ENCODE measurements around the gene CXCL6.

DNA sequence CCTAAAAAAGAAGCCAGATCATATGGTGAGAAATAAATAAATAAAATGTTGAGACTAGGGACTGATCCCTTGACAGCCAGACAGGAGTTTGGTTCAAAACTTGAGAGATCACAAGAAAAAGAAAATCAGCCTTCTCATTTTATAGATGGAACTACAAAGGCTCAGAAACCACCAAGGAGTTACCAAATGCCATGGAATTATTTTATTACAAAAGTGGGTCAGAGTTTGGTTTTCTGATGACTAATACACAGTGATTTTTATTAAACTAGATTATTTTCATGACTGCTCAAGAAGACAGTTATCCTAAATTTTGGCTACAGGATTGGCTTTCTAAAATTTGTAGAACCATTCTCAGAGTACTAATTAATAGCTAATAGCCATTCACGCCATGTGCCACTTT is 38.9 kb downstream of the CXCL6 start:
- TF ChIP-seq PATZ1 (CRISPR knock-in tag; IDR thresholded peaks at IDR 0.05; ENCODE audit: borderline replicate concordance): no peak
- no peak for TF ChIP-seq ZFP30 (CRISPR knock-in tag; IDR thresholded peaks at IDR 0.05)
- TF ChIP-seq, protein P1, sequence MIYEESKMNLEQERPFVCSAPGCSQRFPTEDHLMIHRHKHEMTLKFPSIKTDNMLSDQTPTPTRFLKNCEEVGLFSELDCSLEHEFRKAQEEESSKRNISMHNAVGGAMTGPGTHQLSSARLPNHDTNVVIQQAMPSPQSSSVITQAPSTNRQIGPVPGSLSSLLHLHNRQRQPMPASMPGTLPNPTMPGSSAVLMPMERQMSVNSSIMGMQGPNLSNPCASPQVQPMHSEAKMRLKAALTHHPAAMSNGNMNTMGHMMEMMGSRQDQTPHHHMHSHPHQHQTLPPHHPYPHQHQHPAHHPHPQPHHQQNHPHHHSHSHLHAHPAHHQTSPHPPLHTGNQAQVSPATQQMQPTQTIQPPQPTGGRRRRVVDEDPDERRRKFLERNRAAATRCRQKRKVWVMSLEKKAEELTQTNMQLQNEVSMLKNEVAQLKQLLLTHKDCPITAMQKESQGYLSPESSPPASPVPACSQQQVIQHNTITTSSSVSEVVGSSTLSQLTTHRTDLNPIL (CRISPR knock-in tag; IDR thresholded peaks at IDR 0.05; ENCODE audit: low read depth): no peak
- TF ChIP-seq TOX (CRISPR knock-in tag; IDR thresholded peaks at IDR 0.05; ENCODE audit: borderline replicate concordance): no peak
- TF ChIP-seq ZFP3 (CRISPR knock-in tag; IDR thresholded peaks at IDR 0.05): no peak
- no peak for TF ChIP-seq ISL1 (CRISPR knock-in tag; IDR thresholded peaks at IDR 0.05)
- no peak for TF ChIP-seq ARNTL (CRISPR knock-in tag; IDR thresholded peaks at IDR 0.05; ENCODE audit: borderline replicate concordance, low read depth)
- TF ChIP-seq GLIS3 (CRISPR knock-in tag; IDR thresholded peaks at IDR 0.05): no peak
- no peak for TF ChIP-seq SNAI2 (CRISPR knock-in tag; IDR thresholded peaks at IDR 0.05)
- TF ChIP-seq, protein P2, sequence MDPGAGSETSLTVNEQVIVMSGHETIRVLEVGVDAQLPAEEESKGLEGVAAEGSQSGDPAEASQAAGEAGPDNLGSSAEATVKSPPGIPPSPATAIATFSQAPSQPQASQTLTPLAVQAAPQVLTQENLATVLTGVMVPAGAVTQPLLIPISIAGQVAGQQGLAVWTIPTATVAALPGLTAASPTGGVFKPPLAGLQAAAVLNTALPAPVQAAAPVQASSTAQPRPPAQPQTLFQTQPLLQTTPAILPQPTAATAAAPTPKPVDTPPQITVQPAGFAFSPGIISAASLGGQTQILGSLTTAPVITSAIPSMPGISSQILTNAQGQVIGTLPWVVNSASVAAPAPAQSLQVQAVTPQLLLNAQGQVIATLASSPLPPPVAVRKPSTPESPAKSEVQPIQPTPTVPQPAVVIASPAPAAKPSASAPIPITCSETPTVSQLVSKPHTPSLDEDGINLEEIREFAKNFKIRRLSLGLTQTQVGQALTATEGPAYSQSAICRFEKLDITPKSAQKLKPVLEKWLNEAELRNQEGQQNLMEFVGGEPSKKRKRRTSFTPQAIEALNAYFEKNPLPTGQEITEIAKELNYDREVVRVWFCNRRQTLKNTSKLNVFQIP (CRISPR knock-in tag; IDR thresholded peaks at IDR 0.05; ENCODE audit: borderline replicate concordance, low read depth): no peak
- TF ChIP-seq OSR1 (CRISPR knock-in tag; IDR thresholded peaks at IDR 0.05): no peak
- no peak for TF ChIP-seq ZNF565 (CRISPR knock-in tag; conservative IDR thresholded peaks at IDR 0.05; ENCODE audit: low read depth)
- TF ChIP-seq ESRRG (CRISPR knock-in tag; IDR thresholded peaks at IDR 0.05): no peak
